H1 (cell line): Measurements from ENCODE around the gene USP24. TPM values are rescaled to one million over a fixed set of nuclear protein-coding genes. Genes with fewer than 3 reads are reported as not detected.

ENCODE experiments used
- ATF3 ChIP-seq: IDR thresholded peaks from 2 replicates; pipeline ENCODE4 v1.6.1; 2011; ENCODE audit warnings: low read depth, mild to moderate bottlenecking, low read length; ENCODE audit not compliant: insufficient read depth
- GABPA ChIP-seq: IDR thresholded peaks from 2 replicates; pipeline ENCODE4 v1.6.1; 2011; ENCODE audit warnings: mild to moderate bottlenecking, low read length, moderate library complexity, borderline replicate concordance; ENCODE audit not compliant: insufficient read depth
- MAFK ChIP-seq: IDR thresholded peaks from 2 replicates; pipeline ENCODE4 v1.6.1; 2012; ENCODE audit warnings: low read depth, mild to moderate bottlenecking, improper control_type of control experiment, low read length
- POU5F1 ChIP-seq: IDR thresholded peaks from 2 replicates; pipeline ENCODE4 v1.6.1; 2011; ENCODE audit warnings: low read depth, mild to moderate bottlenecking, low read length, moderate library complexity
- SP1 ChIP-seq: IDR thresholded peaks from 2 replicates; pipeline ENCODE4 v1.6.1; 2011; ENCODE audit warnings: low read depth, low read length
- USF2 ChIP-seq: IDR thresholded peaks from 2 replicates; pipeline ENCODE4 v1.6.1; 2011; ENCODE audit warnings: low read length, improper control_type of control experiment
- polyA plus RNA-seq, 7 experiments: library from polyadenylated mRNA; depleted of rRNA in 3 of 7; stranded (reverse) in 5 of 7; unstranded in 2 of 7; fragments of >200 nt in 5 of 7; fragments of 200-250 nt in 2 of 7; gene quantifications; 1 replicate in 5 of 7; 2 replicates in 1 of 7; 4 replicates in 1 of 7; pipeline versions ENCODE4 v1.2.1 to v1.2.3, GENCODE V29; 2011 to 2013; ENCODE audit warnings: missing spikeins in 2 of 7, mixed read lengths in 2 of 7
- total RNA-seq: library from RNA; stranded (reverse); fragmentation: NEBNext Ultra II Directional; extraction: Animal tissue kit (Norgen Biotek cat#: 25700); gene quantifications from 2 replicates; pipeline ENCODE4 v1.2.1, GENCODE V29; 2021

The USP24 gene
- total and polyA plus RNA-seq, 2 of the 8 experiments (the other 6 are each of a cell fraction or from before 2014, with no cell fraction given), result 11.1 to 34.6 TPM

- TF ChIP-seq POU5F1, result no peak
- no peak for TF ChIP-seq USF2
- no peak for TF ChIP-seq ATF3
- TF ChIP-seq GABPA, result no peak
- no peak for TF ChIP-seq SP1
- no peak for TF ChIP-seq MAFK
These were observed 4.0 kb downstream of the USP24 start (continued) for GRCh38 chr1:55210990-55211801.
